ENCODE measurements around the gene TMEM132E.

- TF ChIP-seq EZH2 (IDR thresholded peaks at IDR 0.05; ENCODE audit: insufficient read depth, poor library complexity, severe bottlenecking) (no peak), EZH2phosphoT487 (IDR thresholded peaks at IDR 0.05; ENCODE audit: insufficient read depth, low read depth) (no peak)
Observed at GRCh38 chr17:34641368-34641767, 62.0 kb downstream of the TMEM132E start.
